ENCODE results near the gene HIVEP2. TPM values are rescaled to one million over a fixed set of nuclear protein-coding genes. Genes with fewer than 3 reads are reported as not detected.

HIVEP2 gene
- total RNA-seq, 1 experiment from 2014 or later: 4.2 TPM

DNA sequence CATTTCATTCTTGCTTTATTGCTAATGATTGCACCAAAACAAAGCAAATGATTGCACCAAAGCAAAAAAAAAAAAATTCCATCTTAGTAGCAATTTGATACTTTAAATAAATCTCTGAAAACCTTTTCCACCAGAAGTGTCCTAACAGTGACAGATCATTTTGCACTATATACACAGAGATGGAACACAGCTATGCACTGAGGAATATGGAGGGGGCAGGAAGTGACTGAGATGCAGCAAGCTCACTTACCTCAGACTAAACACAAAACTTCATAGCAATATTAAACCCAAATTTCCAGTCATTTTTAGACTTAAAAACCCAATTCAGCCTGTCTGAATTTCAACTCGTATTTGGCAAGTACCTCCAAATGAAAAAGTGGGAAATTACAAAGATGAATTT, 41.2 kb downstream of the HIVEP2 start:
- no peak for DNase-seq
- no peaks in the 10 kb centered on the region for H3K79me1 ChIP-seq (ENCODE audit: insufficient read depth, low read depth, low read length, poor library complexity, severe bottlenecking)
- H3K14ac ChIP-seq (ENCODE audit: insufficient read depth, low read length): no peak overlapping the region
- H2AK5ac ChIP-seq (ENCODE audit: insufficient read length, low read length): no peak overlapping the region
- H3K4me2 ChIP-seq (ENCODE audit: insufficient read depth, insufficient read length, low read length): no peak overlapping the region
- H4K5ac ChIP-seq (ENCODE audit: insufficient read length, low read depth, low read length): no peak overlapping the region
- H2BK12ac ChIP-seq (ENCODE audit: insufficient read length, low read depth, low read length): no peak overlapping the region
- H4K8ac ChIP-seq (replicated peaks; ENCODE audit: insufficient read length, low read depth, low read length): no peak overlapping the region
- no peak overlapping the region for H2BK120ac ChIP-seq (ENCODE audit: low read depth, low read length, poor library complexity, severe bottlenecking)
- no peaks in the 10 kb centered on the region for H3K9me3 Mint-ChIP-seq
- no peak overlapping the region for H3K4ac ChIP-seq (ENCODE audit: low read depth, low read length)
- H3K9ac ChIP-seq (ENCODE audit: extremely low read depth, insufficient read length, low read length): no peak overlapping the region
- TF ChIP-seq CTCF (conservative IDR thresholded peaks at IDR 0.05): no peak
- no peak overlapping the region for H3K18ac ChIP-seq (ENCODE audit: insufficient read length, low read depth, low read length)
- H3K23me2 ChIP-seq (ENCODE audit: insufficient read length, low read depth, low read length, poor library complexity, severe bottlenecking): no peaks in the 10 kb centered on the region
- H3K27me3 Mint-ChIP-seq (ENCODE audit: low read depth): no peaks in the 10 kb centered on the region
- H4K91ac ChIP-seq (ENCODE audit: insufficient read length, low read depth, low read length): no peak overlapping the region
- H3T11ph ChIP-seq (ENCODE audit: low read length): no peak overlapping the region
- peaks cover 2% of the 10 kb centered on the region; the same call in 1 of the 2 replicates for H3K4me1 ChIP-seq (ENCODE audit: insufficient read depth, low read length)
- H3K23ac ChIP-seq (ENCODE audit: insufficient read length, low read depth, low read length): no peak overlapping the region
- H3K27ac Mint-ChIP-seq: no peak overlapping the region
- H2BK20ac ChIP-seq (ENCODE audit: low read depth, low read length, poor library complexity, severe bottlenecking): no peak overlapping the region
- no peak overlapping the region for H3K4me3 Mint-ChIP-seq
- H3K36me3 Mint-ChIP-seq (ENCODE audit: insufficient read depth in 1 of 3, low read depth in 3 of 3): no peaks in the 10 kb centered on the region
- H2BK15ac ChIP-seq (ENCODE audit: low read depth, low read length): no peak overlapping the region
- no peak overlapping the region for H3K56ac ChIP-seq (ENCODE audit: insufficient read length, low read depth, low read length)
- H3K27ac ChIP-seq (ENCODE audit: insufficient read length, low read depth, low read length): no peak overlapping the region
- no CpG with 5 or more reads among the region's 1 CpG for WGBS (ENCODE audit: extremely low coverage, insufficient read length, low lambda C conversion rate)
- no peaks in the 10 kb centered on the region for H4K20me1 ChIP-seq (ENCODE audit: control insufficient read depth, insufficient read depth, insufficient read length)
- no peaks in the 10 kb centered on the region for H3K9me3 ChIP-seq (ENCODE audit: control insufficient read depth, low read depth, low read length)
- no peaks in the 10 kb centered on the region for H3K79me2 ChIP-seq (ENCODE audit: insufficient read depth, low read length)
- H2AFZ ChIP-seq (ENCODE audit: low read length): no peak overlapping the region
- peaks cover 11 to 18% of the 10 kb centered on the region in 2 experiments for H3K4me1 Mint-ChIP-seq
- no peaks in the 10 kb centered on the region for H3K27me3 ChIP-seq (ENCODE audit: insufficient read depth, low read length)
- no peak overlapping the region for H2BK5ac ChIP-seq (ENCODE audit: insufficient read length, low read length)
